ENCODE results near the gene ELOVL3.

- no peak for TF ChIP-seq CTCF (conservative IDR thresholded peaks at IDR 0.05 in 1 of 2, IDR thresholded peaks at IDR 0.05 in 1 of 2; ENCODE audit: extremely low read depth in 1 of 2, insufficient read depth in 1 of 2, low read depth in 1 of 2, low read length in 2 of 2)
- TF ChIP-seq EZH2 (IDR thresholded peaks at IDR 0.05; ENCODE audit: borderline replicate concordance, low read length): no peak
Measured at GRCh38 chr10:102219370-102219769, 6.7 kb upstream of the ELOVL3 start.
